ENCODE measurements around the gene OR2T11.

Gene OR2T11

GRCh38 chr1:248613742-248614141, 21.1 kb downstream of the OR2T11 start:
- no peaks in the 10 kb centered on the region for H3K4me1 ChIP-seq (ENCODE audit: control insufficient read depth, insufficient read depth, low read length)
- no peak overlapping the region for H3K27ac ChIP-seq (ENCODE audit: low read depth, low read length)
- no peaks in the 10 kb centered on the region for H3K27me3 ChIP-seq (ENCODE audit: control insufficient read depth, insufficient read depth, low read length)
- peaks cover 39% of the 10 kb centered on the region; the same call in 1 of the 2 replicates for H3K9me3 ChIP-seq (ENCODE audit: control insufficient read depth, insufficient read depth, low read depth, low read length)
- no peak overlapping the region for H3K4me3 ChIP-seq (ENCODE audit: low read depth, low read length)
- no peak overlapping the region for H3K9ac ChIP-seq (ENCODE audit: low read length)
- no peaks in the 10 kb centered on the region for H3K36me3 ChIP-seq (ENCODE audit: control insufficient read depth, insufficient read depth, low read length)

- Histone ChIP-seq H3K9ac (ENCODE audit: low read length) (no peak overlapping the region), H3K4me1 (ENCODE audit: control insufficient read depth, insufficient read depth, low read length) (no peaks in the 10 kb centered on the region), H3K36me3 (ENCODE audit: control insufficient read depth, insufficient read depth, low read length) (no peaks in the 10 kb centered on the region), H3K9me3 (ENCODE audit: control insufficient read depth, insufficient read depth, low read depth, low read length) (peaks cover 34% of the 10 kb centered on the region; the same call in 1 of the 2 replicates), H3K27me3 (ENCODE audit: control insufficient read depth, insufficient read depth, low read length) (no peaks in the 10 kb centered on the region), H3K4me3 (ENCODE audit: low read depth, low read length) (no peak overlapping the region), H3K27ac (ENCODE audit: low read depth, low read length) (no peak overlapping the region)
These were observed 22.9 kb downstream of the OR2T11 start for GRCh38 chr1:248611883-248612414.

DNA sequence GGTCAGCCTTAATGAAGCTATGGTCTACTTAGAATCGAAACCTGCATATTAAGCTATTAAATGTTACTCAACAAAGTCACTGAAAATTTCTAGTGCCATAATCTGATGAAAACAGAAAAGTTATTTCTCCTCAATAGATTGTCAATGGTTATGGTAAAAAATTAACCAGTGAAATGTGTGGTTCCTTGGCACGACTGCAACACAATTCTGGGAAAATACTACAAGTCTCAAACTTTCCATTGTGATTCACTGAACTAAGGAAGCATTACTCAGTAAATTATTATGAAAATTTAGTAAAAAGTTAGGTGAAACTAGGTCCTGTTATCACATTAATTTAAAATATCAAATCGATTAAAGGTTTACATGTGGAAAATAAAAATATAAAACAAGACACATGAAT, 24.6 kb downstream of the OR2T11 start:
- Histone ChIP-seq H3K36me3 (ENCODE audit: control insufficient read depth, insufficient read depth, low read length) (no peaks in the 10 kb centered on the region), H3K9ac (ENCODE audit: low read length) (no peak overlapping the region), H3K4me1 (ENCODE audit: control insufficient read depth, insufficient read depth, low read length) (no peaks in the 10 kb centered on the region), H3K27me3 (ENCODE audit: control insufficient read depth, insufficient read depth, low read length) (no peaks in the 10 kb centered on the region; the same call in 1 of the 2 replicates), H3K9me3 (ENCODE audit: control insufficient read depth, insufficient read depth, low read depth, low read length) (peaks cover 40% of the 10 kb centered on the region; the same call in 1 of the 2 replicates), H3K27ac (ENCODE audit: low read depth, low read length) (no peak overlapping the region), H3K4me3 (ENCODE audit: low read depth, low read length) (no peak overlapping the region)

- H3K4me1 ChIP-seq (ENCODE audit: control insufficient read depth, insufficient read depth, low read length): no peaks in the 10 kb centered on the region
- no peaks in the 10 kb centered on the region for H3K27me3 ChIP-seq (ENCODE audit: control insufficient read depth, insufficient read depth, low read length)
- H3K36me3 ChIP-seq (ENCODE audit: control insufficient read depth, insufficient read depth, low read length): no peaks in the 10 kb centered on the region
- no peak overlapping the region for H3K27ac ChIP-seq (ENCODE audit: low read depth, low read length)
- no peak overlapping the region for H3K4me3 ChIP-seq (ENCODE audit: low read depth, low read length)
- H3K9ac ChIP-seq (ENCODE audit: low read length): no peak overlapping the region
- H3K9me3 ChIP-seq (ENCODE audit: control insufficient read depth, insufficient read depth, low read depth, low read length): peaks cover 32% of the 10 kb centered on the region; the same call in 1 of the 2 replicates
These were observed 35.5 kb downstream of the OR2T11 start for GRCh38 chr1:248599396-248599795.

DNA sequence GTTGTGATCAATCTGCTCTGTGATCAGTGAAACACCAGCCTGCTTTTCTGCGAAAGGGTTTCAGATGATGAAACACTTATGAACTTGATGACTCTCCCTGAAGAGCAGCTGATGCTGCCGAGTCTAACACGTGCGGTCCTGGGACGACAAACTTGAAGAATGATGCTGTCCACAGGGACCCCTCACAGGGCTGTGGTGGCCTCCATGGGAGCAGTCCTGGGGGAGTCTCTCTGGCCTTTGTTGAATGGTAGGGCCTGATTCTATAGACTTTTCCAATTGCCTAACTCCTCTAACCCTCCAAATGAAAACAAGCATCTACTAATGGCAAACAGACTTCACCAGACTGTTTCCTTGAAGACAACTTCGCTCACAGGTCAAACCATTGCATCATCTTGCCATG, 37.3 kb downstream of the OR2T11 start, which contains the start of gene OR2T10:
OR2T10 (minus strand) TSS at position 112 of the 400 bp plus-strand sequence. CDS start 3,932 bp downstream, outside the sequence.
- Histone ChIP-seq H3K36me3 (ENCODE audit: control insufficient read depth, insufficient read depth, low read length) (no peaks in the 10 kb centered on the region), H3K4me3 (ENCODE audit: low read depth, low read length) (no peak within 1 kb of the TSS), H3K27ac (ENCODE audit: low read depth, low read length) (no peak within 1 kb of the TSS), H3K9me3 (ENCODE audit: control insufficient read depth, insufficient read depth, low read depth, low read length) (peaks cover 39% of the 10 kb centered on the region; the same call in 1 of the 2 replicates), H3K27me3 (ENCODE audit: control insufficient read depth, insufficient read depth, low read length) (no peaks in the 10 kb centered on the region), H3K9ac (ENCODE audit: low read length) (no peak within 1 kb of the TSS), H3K4me1 (ENCODE audit: control insufficient read depth, insufficient read depth, low read length) (no peaks in the 10 kb centered on the region)

GRCh38 chr1:248596615-248597014, 38.3 kb downstream of the OR2T11 start:
- Histone ChIP-seq H3K9me3 (ENCODE audit: control insufficient read depth, insufficient read depth, low read depth, low read length) (peaks cover 37% of the 10 kb centered on the region; the same call in 1 of the 2 replicates), H3K4me1 (ENCODE audit: control insufficient read depth, insufficient read depth, low read length) (no peaks in the 10 kb centered on the region), H3K27me3 (ENCODE audit: control insufficient read depth, insufficient read depth, low read length) (no peaks in the 10 kb centered on the region), H3K9ac (ENCODE audit: low read length) (no peak overlapping the region), H3K4me3 (ENCODE audit: low read depth, low read length) (no peak overlapping the region), H3K36me3 (ENCODE audit: control insufficient read depth, insufficient read depth, low read length) (no peaks in the 10 kb centered on the region), H3K27ac (ENCODE audit: low read depth, low read length) (no peak overlapping the region)

- Histone ChIP-seq H3K27me3 (ENCODE audit: control insufficient read depth, insufficient read depth, low read length) (no peaks in the 10 kb centered on the region), H3K36me3 (ENCODE audit: control insufficient read depth, insufficient read depth, low read length) (no peaks in the 10 kb centered on the region), H3K9ac (ENCODE audit: low read length) (no peak overlapping the region), H3K27ac (ENCODE audit: low read depth, low read length) (no peak overlapping the region), H3K4me3 (ENCODE audit: low read depth, low read length) (no peak overlapping the region; the same call in 1 of the 2 replicates), H3K9me3 (ENCODE audit: control insufficient read depth, insufficient read depth, low read depth, low read length) (peaks cover 37% of the 10 kb centered on the region; the same call in 1 of the 2 replicates), H3K4me1 (ENCODE audit: control insufficient read depth, insufficient read depth, low read length) (no peaks in the 10 kb centered on the region)
These were observed 41.7 kb downstream of the OR2T11 start for GRCh38 chr1:248593226-248593625.

DNA sequence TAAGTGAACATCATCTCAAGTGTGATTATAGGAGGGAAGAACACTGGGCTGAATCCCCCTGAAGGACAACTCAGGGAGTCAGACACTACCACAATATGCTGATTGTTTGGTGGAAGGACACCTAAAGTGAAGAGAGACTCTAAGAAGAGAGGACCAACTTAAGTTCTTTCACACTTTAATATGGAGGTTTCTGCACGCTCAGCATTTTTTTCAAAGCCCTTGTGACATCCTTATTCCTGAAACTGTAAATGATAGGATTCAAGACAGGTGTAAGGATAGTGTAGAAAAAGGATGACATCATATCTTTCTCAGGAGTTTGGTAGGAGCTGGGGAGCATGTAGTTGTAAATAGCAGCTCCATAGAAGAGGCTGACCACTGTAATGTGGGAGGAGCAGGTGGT, 42.2 kb downstream of the OR2T11 start:
- no peaks in the 10 kb centered on the region for H3K27me3 ChIP-seq (ENCODE audit: control insufficient read depth, insufficient read depth, low read length)
- H3K4me1 ChIP-seq (ENCODE audit: control insufficient read depth, insufficient read depth, low read length): no peaks in the 10 kb centered on the region
- H3K27ac ChIP-seq (ENCODE audit: low read depth, low read length): no peak overlapping the region
- H3K4me3 ChIP-seq (ENCODE audit: low read depth, low read length): no peak overlapping the region; the same call in 1 of the 2 replicates
- no peak overlapping the region for H3K9ac ChIP-seq (ENCODE audit: low read length)
- peaks cover 38% of the 10 kb centered on the region; the same call in 1 of the 2 replicates for H3K9me3 ChIP-seq (ENCODE audit: control insufficient read depth, insufficient read depth, low read depth, low read length)
- H3K36me3 ChIP-seq (ENCODE audit: control insufficient read depth, insufficient read depth, low read length): no peaks in the 10 kb centered on the region

- peaks cover 26% of the 10 kb centered on the region; the same call in 1 of the 2 replicates for H3K9me3 ChIP-seq (ENCODE audit: control insufficient read depth, insufficient read depth, low read depth, low read length)
- no peak overlapping the region for H3K4me3 ChIP-seq (ENCODE audit: low read depth, low read length)
- H3K27me3 ChIP-seq (ENCODE audit: control insufficient read depth, insufficient read depth, low read length): no peaks in the 10 kb centered on the region
- no peaks in the 10 kb centered on the region for H3K4me1 ChIP-seq (ENCODE audit: control insufficient read depth, insufficient read depth, low read length)
- H3K9ac ChIP-seq (ENCODE audit: low read length): no peak overlapping the region
- no peak overlapping the region for H3K27ac ChIP-seq (ENCODE audit: low read depth, low read length)
- H3K36me3 ChIP-seq (ENCODE audit: control insufficient read depth, insufficient read depth, low read length): no peaks in the 10 kb centered on the region
These were observed 44.8 kb downstream of the OR2T11 start for GRCh38 chr1:248590055-248590454.

- no peaks in the 10 kb centered on the region for H3K36me3 ChIP-seq (ENCODE audit: control insufficient read depth, insufficient read depth, low read length)
- H3K27ac ChIP-seq (ENCODE audit: low read depth, low read length): no peak overlapping the region
- no peak overlapping the region for H3K4me3 ChIP-seq (ENCODE audit: low read depth, low read length)
- peaks cover 22% of the 10 kb centered on the region; the same call in 1 of the 2 replicates for H3K9me3 ChIP-seq (ENCODE audit: control insufficient read depth, insufficient read depth, low read depth, low read length)
- H3K4me1 ChIP-seq (ENCODE audit: control insufficient read depth, insufficient read depth, low read length): no peaks in the 10 kb centered on the region
- H3K9ac ChIP-seq (ENCODE audit: low read length): no peak overlapping the region
- no peaks in the 10 kb centered on the region for H3K27me3 ChIP-seq (ENCODE audit: control insufficient read depth, insufficient read depth, low read length)
These were observed 45.6 kb downstream of the OR2T11 start for GRCh38 chr1:248589334-248589733.

GRCh38 chr1:248585266-248585665, 49.6 kb downstream of the OR2T11 start:
- no peaks in the 10 kb centered on the region for H3K36me3 ChIP-seq (ENCODE audit: control insufficient read depth, insufficient read depth, low read length)
- H3K9ac ChIP-seq (ENCODE audit: low read length): no peak overlapping the region
- no peak overlapping the region for H3K4me3 ChIP-seq (ENCODE audit: low read depth, low read length)
- no peaks in the 10 kb centered on the region for H3K27me3 ChIP-seq (ENCODE audit: control insufficient read depth, insufficient read depth, low read length)
- peaks cover 7% of the 10 kb centered on the region; the same call in 1 of the 2 replicates for H3K9me3 ChIP-seq (ENCODE audit: control insufficient read depth, insufficient read depth, low read depth, low read length)
- H3K4me1 ChIP-seq (ENCODE audit: control insufficient read depth, insufficient read depth, low read length): no peaks in the 10 kb centered on the region
- no peak overlapping the region for H3K27ac ChIP-seq (ENCODE audit: low read depth, low read length)
